NCI-H1417 treated with DMSO at 0.1 percent for 48 hours (cell line): ENCODE results near the gene GLB1L2.

Experiments
- DNase-seq: peaks from one replicate; lab custom pipeline; 2025; lab: John Stamatoyannopoulos, UW

The GLB1L2 gene

DNA sequence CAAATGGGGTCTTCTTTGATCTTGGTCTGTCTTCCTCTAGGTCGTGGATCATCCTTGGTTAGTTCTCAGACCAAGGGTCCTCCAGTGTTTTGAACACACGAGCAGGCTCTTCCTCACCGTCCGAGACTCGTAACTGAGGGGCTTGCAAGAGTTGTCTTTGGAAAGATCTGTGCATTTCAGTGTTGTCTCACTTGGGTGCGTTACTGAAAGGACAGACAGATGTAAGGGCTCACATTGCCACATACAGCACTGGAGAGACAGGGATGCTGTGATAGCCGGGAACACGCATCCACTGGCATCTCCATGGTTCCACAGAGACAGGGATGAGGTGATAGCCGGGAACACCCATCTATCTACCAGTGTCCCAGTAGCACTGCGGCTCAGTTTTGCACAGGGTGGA, 15.7 kb downstream of the GLB1L2 start:
- DNase-seq, result no peak

GRCh38 chr11:134349109-134349801, 17.5 kb downstream of the GLB1L2 start:
- no peak for DNase-seq

DNA sequence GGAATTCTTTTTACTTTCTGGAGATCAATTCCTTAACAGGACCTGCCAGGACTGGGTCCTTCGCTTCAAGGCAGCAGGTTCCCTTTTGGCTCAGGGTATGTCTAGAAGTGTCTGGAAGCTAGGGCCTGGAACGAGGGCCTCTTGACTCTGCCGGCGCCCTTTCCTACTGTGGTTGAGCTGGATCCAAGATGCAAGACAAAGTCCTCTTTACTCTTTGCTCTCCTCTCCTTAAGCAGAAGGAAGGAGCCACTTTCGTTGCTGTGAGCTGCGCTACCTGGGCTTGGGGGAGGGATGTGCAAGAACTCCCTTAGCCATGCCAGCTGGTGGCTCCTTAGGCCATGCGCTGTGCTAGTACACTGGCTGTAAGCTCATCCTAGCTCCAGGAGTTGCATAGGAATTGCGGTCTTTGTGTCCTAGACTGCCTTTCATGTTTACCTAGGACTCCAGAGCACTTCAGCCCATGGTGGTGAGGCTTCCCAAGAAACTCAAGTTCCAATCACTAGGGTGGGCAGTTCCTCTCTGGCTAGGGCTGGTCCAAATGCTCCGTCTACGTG, 18.1 kb downstream of the GLB1L2 start:
- no peak for DNase-seq

GRCh38 chr11:134350381-134350780, 18.6 kb downstream of the GLB1L2 start:
- DNase-seq, result no peak

DNA sequence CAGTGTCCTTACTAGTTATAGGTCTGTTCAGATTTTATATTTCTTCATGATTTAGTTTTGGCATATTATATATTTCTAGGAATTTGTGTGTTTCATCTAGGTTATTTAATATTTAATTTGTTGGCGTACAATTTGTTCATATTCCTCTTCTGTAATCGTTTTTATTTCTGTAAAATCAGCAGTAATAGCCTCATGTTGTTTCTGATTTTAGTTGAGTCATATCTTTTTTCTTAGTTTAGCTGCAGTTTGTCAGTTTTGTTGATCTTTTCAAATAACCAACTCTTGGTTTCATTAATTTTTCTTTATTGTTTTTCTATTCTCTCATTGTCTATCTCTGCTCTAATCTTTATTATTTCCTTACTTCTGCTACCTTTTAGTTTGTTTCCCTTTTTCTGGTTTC, 20.3 kb downstream of the GLB1L2 start:
- DNase-seq, result no peak

DNA sequence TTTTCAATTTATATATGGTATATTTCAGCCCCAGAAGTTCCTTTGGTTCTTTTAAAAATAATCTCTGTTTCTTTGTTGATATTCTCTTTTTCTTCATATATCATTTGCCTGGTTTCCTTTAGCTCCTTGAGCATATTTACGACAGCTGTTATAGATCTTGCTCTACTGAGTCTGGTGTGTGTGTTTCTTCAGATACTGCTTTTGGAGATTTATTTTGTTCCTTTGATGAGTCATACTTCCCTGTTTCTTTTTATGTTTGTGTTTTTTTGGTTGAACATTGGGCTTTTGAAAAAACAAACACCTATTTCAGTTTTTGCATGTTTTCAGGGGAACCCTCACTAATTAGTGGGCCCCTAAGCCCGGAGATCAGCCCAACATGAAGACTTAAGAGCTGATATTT, 23.3 kb downstream of the GLB1L2 start:
- DNase-seq, result no peak

DNA sequence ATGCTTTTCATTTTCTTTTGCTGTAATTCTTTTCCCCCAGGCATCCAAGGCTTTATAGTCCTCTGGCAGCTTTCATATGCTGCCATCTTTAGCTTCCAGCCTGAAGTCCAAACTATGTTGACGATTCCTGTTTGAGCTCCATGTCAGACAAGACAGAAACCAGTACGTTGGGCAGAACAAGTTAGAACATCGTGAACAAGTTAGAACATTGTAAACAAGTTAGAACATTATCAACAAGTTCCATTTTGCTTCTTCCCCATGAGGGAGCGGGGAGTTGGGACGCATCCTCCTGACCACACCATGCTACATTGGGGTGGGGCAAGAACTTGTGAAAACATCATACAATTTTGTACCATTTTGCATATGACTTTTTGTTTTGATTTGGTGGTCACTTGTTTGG, 23.9 kb downstream of the GLB1L2 start:
- DNase-seq, result no peak

DNA sequence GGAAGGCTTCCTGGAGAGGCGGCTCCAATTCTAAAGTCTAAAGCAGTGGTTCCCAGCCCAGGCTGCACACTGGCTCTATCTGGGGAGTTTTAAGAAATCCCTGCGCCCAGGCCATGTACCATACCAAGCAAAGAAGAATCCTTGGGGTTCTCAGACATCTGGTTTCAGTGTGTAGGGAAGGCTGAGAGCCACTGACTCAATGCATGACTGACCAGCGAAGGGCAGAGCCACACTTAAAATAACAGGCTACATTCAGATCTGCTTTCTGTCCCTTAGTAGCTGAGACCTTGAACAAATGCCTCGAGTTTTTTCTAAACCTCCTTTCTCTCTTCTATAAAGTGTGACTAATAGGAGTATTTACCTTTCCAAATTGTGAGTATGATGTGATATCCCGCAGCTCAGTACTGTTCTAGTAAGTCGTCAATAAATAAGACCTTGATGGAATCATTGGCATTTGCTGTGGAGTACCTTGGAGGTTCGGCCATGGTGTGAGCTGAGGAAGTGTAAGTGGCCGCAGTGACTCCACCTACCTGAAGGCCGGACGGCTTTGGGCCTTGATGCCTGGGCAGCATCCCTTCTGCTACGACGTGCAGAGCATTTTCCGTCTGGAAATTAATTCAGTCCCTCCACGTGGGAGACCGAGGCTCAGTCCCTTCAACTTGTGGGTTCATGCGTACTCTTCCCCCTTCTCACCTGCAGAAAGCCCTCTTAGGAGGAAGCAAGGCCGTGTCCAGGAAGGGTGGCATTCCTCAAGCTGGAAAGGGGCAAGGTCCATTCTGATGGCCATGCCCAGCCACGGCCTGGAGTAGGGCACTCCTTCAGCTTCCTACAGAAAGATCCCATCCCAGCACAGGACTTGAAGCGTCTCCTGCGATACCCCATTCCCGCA, 25.1 kb downstream of the GLB1L2 start:
- DNase-seq, result no peak

DNA sequence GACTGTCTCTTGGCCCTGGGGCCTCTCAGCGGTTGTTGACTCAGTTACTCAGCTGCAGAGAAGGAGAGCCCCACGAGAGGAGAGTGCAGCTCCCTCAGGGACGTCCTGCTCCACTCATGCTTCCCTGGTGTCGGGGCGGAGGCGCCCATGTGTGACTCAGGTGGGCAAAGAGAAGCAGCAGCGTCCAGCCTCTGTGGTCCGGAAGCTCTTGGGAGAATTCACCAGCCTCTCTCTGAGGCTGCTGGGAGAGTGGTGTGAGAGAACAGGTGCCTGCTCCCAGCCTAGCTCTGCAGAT, 25.7 kb downstream of the GLB1L2 start:
- no peak for DNase-seq

GRCh38 chr11:134358165-134358855, 26.5 kb downstream of the GLB1L2 start:
- no peak for DNase-seq

- DNase-seq, result no peak
Measured at GRCh38 chr11:134358856-134359490, 27.2 kb downstream of the GLB1L2 start.

- no peak for DNase-seq
Measured at GRCh38 chr11:134359646-134360045, 27.9 kb downstream of the GLB1L2 start.

- DNase-seq, result no peak
Measured at GRCh38 chr11:134360050-134360835, 28.5 kb downstream of the GLB1L2 start.

DNA sequence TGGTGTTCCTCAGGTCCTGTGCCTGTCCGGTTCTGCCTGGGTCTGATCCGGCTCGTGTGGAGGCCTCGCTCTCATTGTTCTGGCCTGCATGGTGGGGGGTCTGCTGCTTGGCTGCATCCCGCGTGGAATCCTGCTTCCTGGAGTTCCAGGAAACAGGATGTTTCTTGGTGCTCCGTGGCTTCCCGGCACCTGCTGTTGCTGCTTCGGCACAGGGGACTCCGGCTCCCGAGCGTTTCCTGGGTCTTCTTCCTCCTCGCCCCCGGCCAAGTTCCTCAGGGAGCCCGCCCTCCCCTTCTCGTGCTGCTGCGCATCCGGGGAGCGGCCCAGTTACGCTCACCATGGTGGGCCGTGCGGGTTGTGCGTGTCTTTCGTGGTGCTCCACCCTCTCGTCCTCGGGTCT, 29.9 kb downstream of the GLB1L2 start:
- DNase-seq, result no peak

GRCh38 chr11:134362192-134362901, 30.6 kb downstream of the GLB1L2 start:
- no peak for DNase-seq

- no peak for DNase-seq
Measured at GRCh38 chr11:134363161-134363560, 31.4 kb downstream of the GLB1L2 start.

DNA sequence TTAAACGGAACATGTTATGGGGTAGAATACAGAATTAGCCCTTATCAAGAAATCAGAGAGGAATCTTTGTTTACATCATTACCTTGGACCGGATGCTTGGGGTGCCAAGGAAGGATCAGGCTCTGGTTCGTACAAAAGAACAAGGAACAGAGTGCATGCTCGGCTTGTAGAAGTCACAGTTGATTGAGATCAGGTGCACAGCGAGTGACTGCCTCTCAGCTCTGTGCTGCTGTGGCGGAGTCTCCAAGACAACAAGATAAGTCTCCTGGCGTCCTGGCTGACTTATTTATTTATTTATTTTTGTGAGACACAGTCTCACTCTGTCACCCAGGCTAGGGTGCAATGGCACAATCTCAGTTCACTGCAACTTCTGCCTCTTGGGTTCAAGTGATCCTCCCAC, 31.8 kb downstream of the GLB1L2 start:
- no peak for DNase-seq

DNA sequence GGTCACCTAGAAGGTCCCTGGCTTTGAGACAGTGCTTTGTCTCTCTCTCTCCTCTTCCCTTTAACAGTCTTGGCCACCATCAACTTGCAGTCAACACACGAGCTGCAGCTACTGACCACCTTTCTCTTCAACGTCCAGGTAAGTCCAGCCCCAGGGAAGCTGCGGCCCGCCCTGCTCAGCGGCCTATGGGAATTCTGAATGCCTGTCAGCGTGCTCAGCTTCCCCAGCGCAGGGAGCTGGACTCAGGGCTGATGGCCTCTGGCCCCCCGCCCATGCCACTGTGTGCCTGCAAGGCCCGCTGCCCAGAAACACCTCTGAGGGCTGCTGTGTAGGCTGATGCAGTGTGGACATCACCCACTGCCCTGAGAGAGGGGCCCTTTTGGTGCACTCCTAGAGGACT, 32.5 kb downstream of the GLB1L2 start:
- DNase-seq, result no peak

GRCh38 chr11:134365011-134365925, 33.5 kb downstream of the GLB1L2 start:
- DNase-seq, result no peak

GRCh38 chr11:134366254-134366653, 34.5 kb downstream of the GLB1L2 start:
- DNase-seq, result no peak
